GM12878 (cell line): Measurements from ENCODE around the gene FAM185A. TPM values are rescaled to one million over a fixed set of nuclear protein-coding genes. Genes with fewer than 3 reads are reported as not detected.

ENCODE experiments used
- ATAC-seq: fragments of 200-7000 bp; cut with Tn5 transposase; 3 replicates; pipeline ENCODE4 v1.9.1; 2020; ENCODE audit warnings: mild to moderate bottlenecking, moderate library complexity
- BruUV-seq: library from RNA; stranded (reverse); fragments of 400-500 nt; replicated peaks from 2 replicates; lab custom pipeline; 2021; lab: Mats Ljungman, UMichigan
- CTCF ChIA-PET: fragments of 300-600 bp; sonication (Branson Sonifier 250); formaldehyde crosslinking; extraction: SDS; loops from one replicate; lab custom pipeline; 2021; ENCODE audit warnings: inconsistent platforms; lab: Yijun Ruan, JAX
- POLR2A ChIA-PET: fragments of 350-600 bp; formaldehyde crosslinking; extraction: SDS; loops from one replicate; lab custom pipeline; 2021; ENCODE audit warnings: inconsistent platforms; lab: Charles Lee
- RAD21 ChIA-PET: fragments of 300-600 bp; sonication (Branson Sonifier 250); formaldehyde crosslinking; loops from one replicate; lab custom pipeline; 2023; ENCODE audit warnings: antibody characterized with exemption; ENCODE audit not compliant: unreplicated experiment; lab: Charles Lee
- SMC1A ChIA-PET: fragments of 300-600 bp; sonication (Branson Sonifier 250); formaldehyde crosslinking; loops from one replicate; lab custom pipeline; 2023; ENCODE audit not compliant: unreplicated experiment, uncharacterized antibody; lab: Charles Lee
- DNase-seq: peaks from one replicate; pipeline ENCODE4 v3.0.0-alpha.2; 2011; ENCODE audit warnings: low read depth, low spot score
- FAIRE-seq: peaks from 3 replicates; lab custom pipeline; 2011; peaks lifted over from hg19 to GRCh38; lab: Jason Lieb, UNC
- H2AFZ ChIP-seq: 2 replicates; pipeline ENCODE4 v1.6.0; 2011; ENCODE audit warnings: low read depth, low read length, control low read depth; ENCODE audit not compliant: control insufficient read depth
- H3K27ac ChIP-seq: 2 replicates; pipeline ENCODE4 v1.5.1; 2011; ENCODE audit warnings: control low read depth; ENCODE audit not compliant: control insufficient read depth, insufficient read depth
- H3K27me3 ChIP-seq, 2 experiments: replicated peaks in 1 of 2; 2 replicates each; pipeline versions ENCODE4 v1.6.0 to v1.6.1; 2011; ENCODE audit warnings: low read length in 1 of 2; ENCODE audit not compliant: control insufficient read depth in 2 of 2, insufficient read depth in 2 of 2
- H3K36me3 ChIP-seq, 2 experiments: 2 replicates each; pipeline ENCODE4 v1.5.1; 2011; ENCODE audit warnings: low read length in 1 of 2; ENCODE audit not compliant: control insufficient read depth in 2 of 2, insufficient read depth in 2 of 2
- H3K4me1 ChIP-seq: 2 replicates; pipeline ENCODE4 v1.6.1; 2011; ENCODE audit warnings: mild to moderate bottlenecking, low read length, moderate library complexity, mixed read lengths; ENCODE audit not compliant: control insufficient read depth, insufficient read depth
- H3K4me2 ChIP-seq: 2 replicates; pipeline ENCODE4 v1.6.0; 2011; ENCODE audit warnings: control low read depth; ENCODE audit not compliant: control insufficient read depth, insufficient read depth
- H3K4me3 ChIP-seq: fragments of 200-600 bp; sonication (generic); 2 replicates; pipeline ENCODE4 v1.5.1; 2016
- H3K79me2 ChIP-seq: 2 replicates; pipeline ENCODE4 v1.6.0; 2011; ENCODE audit warnings: low read length; ENCODE audit not compliant: control insufficient read depth, insufficient read depth
- H3K9ac ChIP-seq: 2 replicates; pipeline ENCODE4 v1.8.0; 2011; ENCODE audit warnings: low read length, control low read depth, mixed read lengths; ENCODE audit not compliant: control insufficient read depth, insufficient read depth
- H3K9me3 ChIP-seq: replicated peaks from 3 replicates; pipeline ENCODE4 v1.5.1; 2011; ENCODE audit warnings: mild to moderate bottlenecking, low read length; ENCODE audit not compliant: control insufficient read depth, insufficient read depth
- H4K20me1 ChIP-seq: 2 replicates; pipeline ENCODE4 v1.6.0; 2011; ENCODE audit not compliant: control insufficient read depth, insufficient read depth
- FOS ChIP-seq: IDR thresholded peaks from 3 replicates; pipeline ENCODE4 v1.6.1; 2011; ENCODE audit warnings: borderline replicate concordance; ENCODE audit not compliant: insufficient read length; ENCODE audit errors: extremely low read depth
- NR2F1 ChIP-seq: fragments of 450-650 bp; conservative IDR thresholded peaks from 2 replicates; pipeline ENCODE4 v1.6.1; 2017; ENCODE audit warnings: mild to moderate bottlenecking
- PAX5 ChIP-seq: IDR thresholded peaks from 2 replicates; pipeline ENCODE4 v1.6.1; 2011; ENCODE audit warnings: low read depth, low read length, borderline replicate concordance
- PAX8 ChIP-seq: fragments of 450-650 bp; IDR thresholded peaks from 2 replicates; pipeline ENCODE4 v1.6.1; 2017; ENCODE audit warnings: mild to moderate bottlenecking, moderate library complexity
- SMARCA5 ChIP-seq: fragments of 450-650 bp; IDR thresholded peaks from 2 replicates; pipeline ENCODE4 v1.6.1; 2017; ENCODE audit warnings: mild to moderate bottlenecking
- SRF ChIP-seq, 2 experiments: IDR thresholded peaks; 2 replicates each; pipeline ENCODE4 v1.6.1; 2011; ENCODE audit warnings: low read depth in 2 of 2, low read length in 2 of 2, mild to moderate bottlenecking in 1 of 2, moderate library complexity in 1 of 2
- TCF3 ChIP-seq: IDR thresholded peaks from 2 replicates; pipeline ENCODE4 v1.6.1; 2012; ENCODE audit warnings: low read depth, mild to moderate bottlenecking, low read length, borderline replicate concordance; ENCODE audit not compliant: insufficient read depth
- ZNF24 ChIP-seq: fragments of 450-650 bp; IDR thresholded peaks from 2 replicates; pipeline ENCODE4 v1.6.1; 2017; ENCODE audit warnings: antibody characterized with exemption, mild to moderate bottlenecking
- WGBS: methylation state at CpG from one replicate; pipeline ENCODE4 v1.1.6; 2016; ENCODE audit warnings: low lambda C conversion rate; ENCODE audit not compliant: insufficient replicate concordance, insufficient coverage; ENCODE audit errors: missing lambda C conversion rate; 5-methylcytosine and 5-hydroxymethylcytosine counted together
- in situ Hi-C: fragments of 300-500 bp; cut with MboI; formaldehyde crosslinking; loops from 9 replicates; pipeline ENCODE4 v1.14.3; 2018; ENCODE audit warnings: mixed read lengths
- intact Hi-C: fragments of 100-400 bp; cut with micrococcal nuclease; formaldehyde crosslinking; loops from one replicate; pipeline ENCODE4 v1.14.2; 2022; ENCODE audit not compliant: unreplicated experiment
- polyA plus RNA-seq, 11 experiments: library from polyadenylated mRNA; depleted of rRNA in 4 of 11; unstranded in 6 of 11; stranded (reverse) in 5 of 11; fragments of >200 nt; fragmentation: Nextera tagmentation in 4 of 11; fragmentation: Illumina TruSeq in 1 of 11; extraction: Ambion mirVana in 4 of 11; extraction: Trizol in 1 of 11; gene quantifications; 1 replicate in 1 of 11; 2 replicates in 10 of 11; pipeline versions ENCODE4 v1.2.1 to v1.2.3, GENCODE V29; 2011 to 2016; ENCODE audit warnings: inconsistent platforms in 2 of 11, missing spikeins in 2 of 11, low read depth in 1 of 11
- total RNA-seq, 4 experiments: library from RNA; depleted of rRNA in 3 of 4; stranded (reverse); fragments of >200 nt in 3 of 4; fragmentation: Illumina TruSeq in 1 of 4; extraction: Trizol in 1 of 4; gene quantifications; 2 replicates each; pipeline versions ENCODE4 v1.2.1 to v1.2.3, GENCODE V29; 2013 to 2021

Gene FAM185A
- total and polyA plus RNA-seq, 10 of the 15 experiments (the other 5 are each of a cell fraction or from before 2014, with no cell fraction given), result 1.9 to 12.8 (median 8.6) TPM

- SMC1A ChIA-PET, result interaction anchor here (1.0 kb wide), 1 partner anchor 8 kb away, joined by 3 read pairs; no protein-coding TSS in a partner anchor
- intact Hi-C loops, result no loop called here
- POLR2A ChIA-PET, result no interaction called here
- Histone ChIP-seq H3K27ac (no peak overlapping the region), H4K20me1 (no peaks in the 10 kb centered on the region), H3K4me3 (no peak overlapping the region), H3K9me3 (no peaks in the 10 kb centered on the region), H3K27me3 (no peaks in the 10 kb centered on the region), H2AFZ (no peak overlapping the region), H3K4me1 (peaks cover 6% of the 10 kb centered on the region), H3K36me3 (no peaks in the 10 kb centered on the region), H3K4me2 (no peak overlapping the region), H3K79me2 (no peaks in the 10 kb centered on the region), H3K9ac (no peak overlapping the region)
- WGBS, result 98% methylated on average over 6 of the region's 6 CpGs
- BruUV-seq, result no TSS peak
- no peak for TF ChIP-seq TCF3
- no peak for TF ChIP-seq FOS
- TF ChIP-seq SRF (IDR thresholded peaks at IDR 0.05; ENCODE audit: low read depth in 2 of 2, low read length in 2 of 2), result no peak
- no peak for TF ChIP-seq PAX8
- no peak for TF ChIP-seq ZNF24
- no peak for TF ChIP-seq PAX5
- TF ChIP-seq NR2F1, result no peak
- no peak for TF ChIP-seq SMARCA5
- CTCF ChIA-PET, result interaction anchor here (1.0 kb wide), 1 partner anchor 37 kb away, joined by 3 read pairs; no protein-coding TSS in a partner anchor
- RAD21 ChIA-PET, result no interaction called here
- FAIRE-seq (no peak), DNase-seq (no peak), ATAC-seq (no peak)
- in situ Hi-C loops, result no loop called here
Measured at GRCh38 chr7:102836191-102836919, 87.6 kb downstream of the FAM185A start.
